Measurements from ENCODE around the gene NUDT16L1. TPM values are rescaled to one million over a fixed set of nuclear protein-coding genes. Genes with fewer than 3 reads are reported as not detected.

The NUDT16L1 gene
- total and polyA plus RNA-seq, 2 of the 13 experiments (the other 11 are each of a cell fraction or from before 2014, with no cell fraction given) = 28.0 to 40.5 TPM

DNA sequence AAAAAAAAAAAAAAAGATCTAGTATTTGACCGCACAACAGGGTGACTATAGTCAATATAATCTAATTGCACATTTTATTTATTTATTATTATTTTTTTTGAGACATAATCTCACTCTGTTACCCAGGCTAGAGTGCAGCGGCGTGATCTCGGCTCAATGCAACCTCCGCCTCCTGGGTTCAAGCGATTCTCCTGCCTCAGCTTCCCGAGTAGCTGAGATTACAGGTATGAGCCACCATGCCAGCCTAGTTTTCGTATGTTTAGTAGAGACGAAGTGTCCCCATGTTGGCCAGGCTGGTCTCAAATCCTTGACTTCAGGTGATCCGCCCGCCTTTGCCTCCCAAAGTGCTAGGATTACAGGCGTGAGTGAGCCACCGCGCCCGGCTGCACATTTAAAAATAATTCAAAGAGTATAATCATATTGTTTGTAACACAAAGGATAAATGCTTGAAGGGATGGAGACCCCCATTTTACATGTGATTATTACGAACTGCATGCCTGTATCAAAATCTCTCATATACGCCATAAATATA, 39.9 kb downstream of the NUDT16L1 start:
- TF ChIP-seq NONO (IDR thresholded peaks at IDR 0.05) = no peak
- TF ChIP-seq NONO (CRISPR knock-in tag; conservative IDR thresholded peaks at IDR 0.05) = no peak
- TF ChIP-seq FOXC1 (CRISPR knock-in tag; IDR thresholded peaks at IDR 0.05; ENCODE audit: borderline replicate concordance) = no peak
- TF ChIP-seq NCOA5 (CRISPR knock-in tag; IDR thresholded peaks at IDR 0.05) = no peak
- peak; percentile 69; the same call in 1 of the 2 replicates for TF ChIP-seq ZBTB38 (CRISPR knock-in tag; IDR thresholded peaks at IDR 0.05)
- TF ChIP-seq NRL (CRISPR knock-in tag; IDR thresholded peaks at IDR 0.05; ENCODE audit: borderline replicate concordance) = no peak
- DNase-seq (ENCODE audit: low spot score) = no peak
- WGBS (ENCODE audit: low lambda C conversion rate) = 22% methylated on average over 17 of the region's 17 CpGs
- Histone ChIP-seq H3K4me2 (ENCODE audit: low read depth, low read length) (peak overlapping the region; percentile 81), H2AFZ (ENCODE audit: low read length) (no peak overlapping the region), H3K36me3 (replicated peaks in 1 of 2; ENCODE audit: control insufficient read depth in 1 of 2, insufficient read depth in 2 of 2, low read length in 2 of 2) (peaks cover 4 to 10% of the 10 kb centered on the region in 2 experiments; a peak in 3 of 5 replicates), H3K4me1 (ENCODE audit: insufficient read depth, low read length) (peaks cover 20% of the 10 kb centered on the region), H3K27ac (ENCODE audit: extremely low read length, insufficient read depth, low read length) (peak overlapping the region; percentile 80), H3K4me3 (replicated peaks in 1 of 3; ENCODE audit: insufficient read depth in 1 of 3, low read depth in 2 of 3, low read length in 3 of 3) (peak overlapping the region; percentile 98 to 100 (median 100)), H4K20me1 (ENCODE audit: insufficient read depth, low read length) (no peaks in the 10 kb centered on the region), H3K9me3 (ENCODE audit: low read length) (no peaks in the 10 kb centered on the region), H3K9ac (ENCODE audit: insufficient read depth, low read depth, low read length) (peak overlapping the region; percentile 95), H3K27me3 (ENCODE audit: control insufficient read depth in 1 of 2, insufficient read depth in 2 of 2, low read length in 2 of 2) (no peaks in the 10 kb centered on the region; a peak in 2 of 5 replicates), H3K79me2 (ENCODE audit: insufficient read depth, low read length) (peaks cover 21% of the 10 kb centered on the region)
- intact Hi-C loops (cut with micrococcal nuclease; ENCODE audit: unreplicated experiment) = loop anchor here (5.0 kb wide), 1 partner anchor 69 kb away; the partner anchor contains the start of gene ROGDI
- no TSS peak for BruUV-seq (replicated peaks)
- ATAC-seq = no peak
- FAIRE-seq = no peak
- CTCF ChIA-PET (ENCODE audit: low intra/inter-chr PET ratio, low total read pairs) = interaction anchor here (0.6 kb wide), 1 partner anchor 81 kb away, joined by 3 read pairs; no protein-coding TSS in a partner anchor
- POLR2A ChIA-PET = interaction anchor here (0.9 to 3.1 kb wide), 4 partner anchors 23 to 225 kb away, joined by 3 to 40 read pairs (median 10); partner anchors contain the start of genes SEC14L5 and ZNF500
- in situ Hi-C loops (cut with HindIII; ENCODE audit: extremely low pct_ligation_motif_present, low pct_unique_long_range_greater_than_20kb) = no loop called here

DNA sequence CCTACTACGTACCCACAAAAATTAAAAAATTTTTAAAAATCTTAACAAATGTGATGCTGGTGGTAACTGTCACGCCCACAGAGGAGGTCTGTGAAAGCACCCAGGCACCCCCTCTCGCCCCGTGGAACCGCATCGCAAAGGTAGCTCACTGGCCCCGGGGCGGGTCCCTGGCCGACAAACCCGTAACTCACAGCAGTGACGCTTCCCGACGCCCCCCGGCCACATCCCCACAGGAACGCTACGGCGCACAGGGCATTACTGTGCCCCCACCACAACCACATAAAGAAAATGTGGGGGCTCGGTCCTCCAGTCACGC, 40.3 kb downstream of the NUDT16L1 start:
- in situ Hi-C loops (cut with HindIII; ENCODE audit: extremely low pct_ligation_motif_present, low pct_unique_long_range_greater_than_20kb) = no loop called here
- peak overlapping the region; percentile 98 to 100 (median 100) for H3K4me3 ChIP-seq (replicated peaks in 1 of 3; ENCODE audit: insufficient read depth in 1 of 3, low read depth in 2 of 3, low read length in 3 of 3)
- intact Hi-C loops (cut with micrococcal nuclease; ENCODE audit: unreplicated experiment) = loop anchor here (5.0 kb wide), 1 partner anchor 69 kb away; the partner anchor contains the start of gene ROGDI
- POLR2A ChIA-PET = interaction anchor here (0.9 to 3.1 kb wide), 15 partner anchors 24 to 307 kb away, joined by 3 to 40 read pairs (median 5); partner anchors contain the start of genes NUDT16L1, ROGDI, SEC14L5 and SEPTIN12
- CTCF ChIA-PET (ENCODE audit: low intra/inter-chr PET ratio, low total read pairs) = interaction anchor here (0.6 kb wide), 1 partner anchor 81 kb away, joined by 3 read pairs; no protein-coding TSS in a partner anchor
- ATAC-seq (peak; percentile 5; the same call in 2 of the 3 replicates), DNase-seq (ENCODE audit: low spot score) (no peak), FAIRE-seq (no peak)
- H3K9ac ChIP-seq (ENCODE audit: insufficient read depth, low read depth, low read length) = peak overlapping the region; percentile 95
- H3K79me2 ChIP-seq (ENCODE audit: insufficient read depth, low read length) = peaks cover 21% of the 10 kb centered on the region
- H4K20me1 ChIP-seq (ENCODE audit: insufficient read depth, low read length) = no peaks in the 10 kb centered on the region
- H3K4me2 ChIP-seq (ENCODE audit: low read depth, low read length) = peak overlapping the region; percentile 81
- H3K27ac ChIP-seq (ENCODE audit: extremely low read length, insufficient read depth, low read length) = peak overlapping the region; percentile 80
- H3K27me3 ChIP-seq (ENCODE audit: control insufficient read depth in 1 of 2, insufficient read depth in 2 of 2, low read length in 2 of 2) = no peaks in the 10 kb centered on the region; a peak in 2 of 5 replicates
- BruUV-seq (replicated peaks) = TSS peak; percentile 68
- peaks cover 4 to 10% of the 10 kb centered on the region in 2 experiments; a peak in 3 of 5 replicates for H3K36me3 ChIP-seq (replicated peaks in 1 of 2; ENCODE audit: control insufficient read depth in 1 of 2, insufficient read depth in 2 of 2, low read length in 2 of 2)
- no peak overlapping the region for H2AFZ ChIP-seq (ENCODE audit: low read length)
- under 1% methylated on average over 6 of the region's 19 CpGs for WGBS (ENCODE audit: low lambda C conversion rate)
- no peaks in the 10 kb centered on the region for H3K9me3 ChIP-seq (ENCODE audit: low read length)
- H3K4me1 ChIP-seq (ENCODE audit: insufficient read depth, low read length) = peaks cover 20% of the 10 kb centered on the region
- TF ChIP-seq PRMT3 (CRISPR knock-in tag; IDR thresholded peaks at IDR 0.05; ENCODE audit: borderline replicate concordance, low read depth) (no peak), NR2F2 (IDR thresholded peaks at IDR 0.05; ENCODE audit: borderline replicate concordance, low read depth) (no peak), ZNF891 (CRISPR knock-in tag; IDR thresholded peaks at IDR 0.05) (0 out of 2 replicates have a peak, but pooled peaks have one; percentile 33), YEATS4 (CRISPR knock-in tag; IDR thresholded peaks at IDR 0.05; ENCODE audit: borderline replicate concordance) (no peak), GATAD1 (CRISPR knock-in tag; IDR thresholded peaks at IDR 0.05) (no peak), NR2C2 (CRISPR knock-in tag; IDR thresholded peaks at IDR 0.05; ENCODE audit: borderline replicate concordance) (no peak), JUNB (CRISPR knock-in tag; IDR thresholded peaks at IDR 0.05; ENCODE audit: borderline replicate concordance) (no peak), NFKB2 (CRISPR knock-in tag; IDR thresholded peaks at IDR 0.05; ENCODE audit: borderline replicate concordance) (0 out of 2 replicates have a peak, but pooled peaks have one; percentile 9), BCL6 (CRISPR knock-in tag; IDR thresholded peaks at IDR 0.05) (no peak), TRIM24 (CRISPR knock-in tag; IDR thresholded peaks at IDR 0.05) (no peak)
- TF ChIP-seq, protein P1, sequence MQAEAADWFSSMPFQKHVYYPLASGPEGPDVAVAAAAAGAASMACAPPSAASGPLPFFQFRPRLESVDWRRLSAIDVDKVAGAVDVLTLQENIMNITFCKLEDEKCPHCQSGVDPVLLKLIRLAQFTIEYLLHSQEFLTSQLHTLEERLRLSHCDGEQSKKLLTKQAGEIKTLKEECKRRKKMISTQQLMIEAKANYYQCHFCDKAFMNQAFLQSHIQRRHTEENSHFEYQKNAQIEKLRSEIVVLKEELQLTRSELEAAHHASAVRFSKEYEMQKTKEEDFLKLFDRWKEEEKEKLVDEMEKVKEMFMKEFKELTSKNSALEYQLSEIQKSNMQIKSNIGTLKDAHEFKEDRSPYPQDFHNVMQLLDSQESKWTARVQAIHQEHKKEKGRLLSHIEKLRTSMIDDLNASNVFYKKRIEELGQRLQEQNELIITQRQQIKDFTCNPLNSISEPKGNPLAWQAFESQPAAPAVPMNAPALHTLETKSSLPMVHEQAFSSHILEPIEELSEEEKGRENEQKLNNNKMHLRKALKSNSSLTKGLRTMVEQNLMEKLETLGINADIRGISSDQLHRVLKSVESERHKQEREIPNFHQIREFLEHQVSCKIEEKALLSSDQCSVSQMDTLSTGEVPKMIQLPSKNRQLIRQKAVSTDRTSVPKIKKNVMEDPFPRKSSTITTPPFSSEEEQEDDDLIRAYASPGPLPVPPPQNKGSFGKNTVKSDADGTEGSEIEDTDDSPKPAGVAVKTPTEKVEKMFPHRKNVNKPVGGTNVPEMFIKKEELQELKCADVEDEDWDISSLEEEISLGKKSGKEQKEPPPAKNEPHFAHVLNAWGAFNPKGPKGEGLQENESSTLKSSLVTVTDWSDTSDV (CRISPR knock-in tag; IDR thresholded peaks at IDR 0.05) = no peak

All from HepG2 (cell line).